ENCODE data around the gene DUSP3. TPM values are rescaled to one million over a fixed set of nuclear protein-coding genes. Genes with fewer than 3 reads are reported as not detected.
A peak's percentile ranks its signal among the peaks of the same experiment; 100 is the strongest.

Gene DUSP3
- total and polyA plus RNA-seq, 8 donors: 30.9 to 105 (median 34.5) TPM

DNA sequence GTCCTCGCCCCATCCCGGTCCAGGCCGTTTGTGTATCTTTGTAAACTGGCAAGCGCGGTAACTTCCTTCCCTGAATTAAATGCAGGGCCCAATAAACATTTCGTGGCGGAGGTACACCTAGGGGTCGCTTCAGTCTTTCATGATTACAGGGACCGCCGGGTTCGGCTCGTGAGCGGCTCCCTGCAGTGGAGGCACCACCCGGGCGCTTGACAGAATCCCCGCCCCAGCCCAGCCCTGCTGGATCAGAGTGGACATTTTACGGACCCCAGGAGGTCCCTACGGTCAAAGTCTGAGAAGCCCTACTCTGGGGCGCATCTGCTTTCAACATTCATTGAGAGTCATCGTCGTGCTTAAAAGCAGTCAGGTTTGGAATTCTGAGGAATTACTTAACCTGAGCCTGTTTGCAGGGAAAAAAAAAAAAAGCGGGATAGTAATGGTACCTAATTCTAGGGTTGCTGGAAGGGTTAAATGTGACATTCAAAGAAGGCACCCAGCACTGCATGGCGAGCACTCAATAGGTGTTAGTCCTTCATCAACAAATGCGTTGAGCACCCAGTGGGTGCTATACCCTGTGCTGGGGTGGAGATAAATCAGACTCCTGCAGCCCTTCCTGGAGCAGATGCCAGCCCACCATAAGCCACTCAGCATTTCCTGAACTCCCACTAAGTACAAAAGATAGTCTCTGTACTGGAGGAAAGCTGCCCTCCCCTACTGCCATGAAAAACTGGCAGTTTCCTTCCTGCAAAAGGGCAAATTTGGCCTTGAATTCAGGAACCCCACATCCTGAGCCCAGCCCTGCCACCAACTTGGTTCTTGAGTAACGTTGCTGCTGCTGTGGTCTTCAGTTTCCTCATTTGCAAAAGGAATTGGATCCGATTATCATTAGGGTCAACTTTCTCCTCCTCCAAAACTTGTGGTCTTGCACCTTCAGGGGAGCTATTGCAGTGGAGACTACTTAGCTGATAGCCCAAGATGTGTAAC lies 658 bp upstream of the DUSP3 start:
- DNase-seq (no peak), ATAC-seq (peak; percentile 6)
- TF ChIP-seq, protein P1, sequence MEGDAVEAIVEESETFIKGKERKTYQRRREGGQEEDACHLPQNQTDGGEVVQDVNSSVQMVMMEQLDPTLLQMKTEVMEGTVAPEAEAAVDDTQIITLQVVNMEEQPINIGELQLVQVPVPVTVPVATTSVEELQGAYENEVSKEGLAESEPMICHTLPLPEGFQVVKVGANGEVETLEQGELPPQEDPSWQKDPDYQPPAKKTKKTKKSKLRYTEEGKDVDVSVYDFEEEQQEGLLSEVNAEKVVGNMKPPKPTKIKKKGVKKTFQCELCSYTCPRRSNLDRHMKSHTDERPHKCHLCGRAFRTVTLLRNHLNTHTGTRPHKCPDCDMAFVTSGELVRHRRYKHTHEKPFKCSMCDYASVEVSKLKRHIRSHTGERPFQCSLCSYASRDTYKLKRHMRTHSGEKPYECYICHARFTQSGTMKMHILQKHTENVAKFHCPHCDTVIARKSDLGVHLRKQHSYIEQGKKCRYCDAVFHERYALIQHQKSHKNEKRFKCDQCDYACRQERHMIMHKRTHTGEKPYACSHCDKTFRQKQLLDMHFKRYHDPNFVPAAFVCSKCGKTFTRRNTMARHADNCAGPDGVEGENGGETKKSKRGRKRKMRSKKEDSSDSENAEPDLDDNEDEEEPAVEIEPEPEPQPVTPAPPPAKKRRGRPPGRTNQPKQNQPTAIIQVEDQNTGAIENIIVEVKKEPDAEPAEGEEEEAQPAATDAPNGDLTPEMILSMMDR (IDR thresholded peaks at IDR 0.05): no peak
- Histone ChIP-seq H3K9me3 (no peaks in the 10 kb centered on the region), H3K27me3 (no peaks in the 10 kb centered on the region), H3K4me1 (peaks cover 17 to 51% of the 10 kb centered on the region in 2 donors), H3K27ac (peak overlapping the region; percentile 99), H3K4me3 (peak overlapping the region; percentile 91 to 96), H3K36me3 (peaks cover 0 to 17% of the 10 kb centered on the region in 2 donors)
- intact Hi-C loops (cut with DNase I): loop anchor here in 1 of 2 donors (10.0 kb wide), 1 partner anchor 55 kb away; the partner anchor contains the start of gene MPP3

DNA sequence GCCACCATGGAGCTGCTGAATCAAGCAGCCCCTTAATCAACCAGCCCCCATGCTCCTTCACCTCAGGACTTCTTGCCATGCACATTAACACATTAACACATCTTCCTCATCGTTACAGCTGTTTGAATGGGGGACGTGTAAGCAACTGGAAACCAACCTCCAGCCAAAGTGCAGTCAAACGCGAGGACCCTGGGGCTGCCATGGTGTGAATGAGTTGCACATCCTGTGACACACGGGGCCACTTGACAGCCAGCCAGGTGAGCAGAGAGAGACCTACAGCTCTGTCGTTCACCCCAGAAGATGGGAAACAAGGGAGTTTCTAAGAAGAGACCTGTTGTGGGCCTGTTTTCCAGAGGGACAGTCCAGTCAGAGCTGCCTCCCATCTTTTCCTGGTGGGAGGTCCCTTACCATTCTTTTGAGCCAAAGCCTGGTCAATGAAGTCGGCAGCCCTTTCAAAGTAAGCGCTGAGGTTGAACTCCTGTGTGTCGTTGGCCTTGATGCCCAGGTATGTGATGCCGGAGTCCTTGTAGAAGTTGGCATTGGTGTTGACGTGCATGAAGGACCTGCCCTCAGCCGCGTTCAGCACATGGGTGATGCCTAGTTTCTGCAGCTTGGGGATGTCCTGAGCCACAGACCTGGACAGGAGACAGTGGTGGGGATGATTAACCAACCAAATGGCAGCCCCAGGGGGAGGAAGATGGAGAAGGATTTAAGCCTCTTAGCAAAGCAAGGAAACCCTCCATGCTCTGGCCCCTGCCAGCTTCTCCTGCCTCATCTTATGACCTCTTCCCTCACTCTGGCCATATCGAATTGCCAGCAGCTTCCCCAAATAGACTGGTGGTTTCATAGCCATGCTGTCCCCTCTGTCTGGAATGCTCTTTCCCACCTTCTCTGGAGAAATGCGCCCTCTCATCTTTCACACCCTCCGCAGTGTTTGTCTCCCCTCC lies 4.2 kb downstream of the DUSP3 start:
- H3K27ac ChIP-seq: peak overlapping the region in 1 of 2 donors; percentile 81
- intact Hi-C loops (cut with DNase I): no loop called here
- no peaks in the 10 kb centered on the region for H3K9me3 ChIP-seq
- DNase-seq (no peak), ATAC-seq (no peak)
- no peak overlapping the region for H3K4me3 ChIP-seq
- TF ChIP-seq, protein P1 (IDR thresholded peaks at IDR 0.05): no peak
- H3K36me3 ChIP-seq: peaks cover 0 to 65% of the 10 kb centered on the region in 2 donors
- no peaks in the 10 kb centered on the region for H3K27me3 ChIP-seq
- peaks cover 17 to 81% of the 10 kb centered on the region in 2 donors for H3K4me1 ChIP-seq

DNA sequence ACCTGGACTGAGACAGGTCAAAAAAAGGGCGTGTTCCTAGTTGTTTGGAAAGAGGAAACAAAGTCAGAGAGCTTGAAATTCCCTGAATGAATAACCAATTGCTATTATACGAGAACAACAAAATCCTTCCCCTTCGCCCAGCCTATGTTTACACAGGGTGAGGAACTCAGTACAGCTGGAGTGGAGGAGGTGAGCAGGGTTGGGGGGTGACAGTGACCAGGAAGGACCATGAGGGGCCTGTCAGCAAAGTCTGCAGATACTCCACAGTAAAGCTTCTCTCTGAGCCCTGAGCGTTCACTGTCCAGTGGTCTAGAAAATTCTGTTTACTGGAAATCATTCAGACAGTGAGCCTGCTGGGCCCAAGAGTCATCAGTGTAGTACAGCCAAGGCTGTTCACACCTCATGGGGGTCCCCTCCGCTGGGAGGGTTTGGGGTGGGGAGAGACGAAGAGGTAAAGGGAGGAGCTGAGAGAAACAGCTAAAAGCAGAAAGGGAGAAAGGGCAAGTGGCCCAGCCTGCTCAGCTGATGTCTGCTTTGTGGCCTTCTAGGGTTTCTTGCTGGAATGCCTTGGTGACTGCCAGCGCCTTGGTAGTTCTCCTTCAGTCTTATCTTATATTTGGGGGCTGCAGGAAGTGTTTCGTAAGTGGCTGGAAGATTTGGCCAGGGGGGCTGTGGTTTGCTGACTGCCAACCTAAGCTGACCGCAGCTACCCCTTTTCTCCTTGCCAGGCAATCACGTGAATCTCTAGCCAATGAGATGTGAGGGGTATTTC lies 5.7 kb downstream of the DUSP3 start:
- H3K27me3 ChIP-seq: no peaks in the 10 kb centered on the region
- no peaks in the 10 kb centered on the region for H3K9me3 ChIP-seq
- H3K27ac ChIP-seq: peak overlapping the region; percentile 37 to 81
- TF ChIP-seq, protein P1 (IDR thresholded peaks at IDR 0.05): no peak
- peak; percentile 20 for ATAC-seq
- no peak overlapping the region for H3K4me3 ChIP-seq
- peaks cover 23 to 91% of the 10 kb centered on the region in 2 donors for H3K4me1 ChIP-seq
- peaks cover 0 to 79% of the 10 kb centered on the region in 2 donors for H3K36me3 ChIP-seq
- intact Hi-C loops (cut with DNase I): no loop called here
- peak in 2 of 4 donors; percentile 25 to 56 for DNase-seq

DNA sequence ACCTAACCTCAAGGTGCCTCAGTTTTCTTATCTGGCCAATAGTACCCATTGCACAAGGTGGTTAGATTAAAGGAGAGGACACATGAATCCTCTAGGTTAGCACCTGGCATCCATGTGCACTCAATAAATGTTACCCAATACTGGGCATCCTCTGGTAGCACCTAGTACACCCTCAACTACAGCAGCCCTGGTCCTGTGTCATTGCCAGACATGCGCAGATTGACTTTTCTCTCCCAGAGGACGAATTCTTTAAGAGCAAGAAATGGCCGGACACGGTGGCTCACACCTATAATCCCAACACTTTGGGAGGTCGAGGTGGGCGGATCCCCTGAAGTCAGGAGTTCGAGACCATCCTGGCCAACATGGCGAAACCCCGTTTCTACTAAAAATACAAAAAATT lies 7.3 kb downstream of the DUSP3 start:
- Histone ChIP-seq H3K27me3 (no peaks in the 10 kb centered on the region), H3K4me1 (peaks cover 10 to 91% of the 10 kb centered on the region in 2 donors), H3K9me3 (no peaks in the 10 kb centered on the region), H3K36me3 (peaks cover 0 to 83% of the 10 kb centered on the region in 2 donors), H3K27ac (no peak overlapping the region), H3K4me3 (no peak overlapping the region)
- DNase-seq (no peak), ATAC-seq (no peak)
- TF ChIP-seq, protein P1 (IDR thresholded peaks at IDR 0.05): no peak
- intact Hi-C loops (cut with DNase I): no loop called here
